ENCODE measurements around the gene ADGRA3. TPM values are rescaled to one million over a fixed set of nuclear protein-coding genes. Genes with fewer than 3 reads are reported as not detected.

The ADGRA3 gene
- total RNA-seq, 1 experiment from 2014 or later = 39.0 TPM

GRCh38 chr4:22460266-22460665 lies 55.6 kb downstream of the ADGRA3 start:
- no peak overlapping the region for H3K4me3 ChIP-seq (ENCODE audit: insufficient read depth, low read depth, low read length)

GRCh38 chr4:22458098-22458497 lies 57.8 kb downstream of the ADGRA3 start:
- no peak for DNase-seq

More at GRCh38 chr4:22460266-22460665, 55.6 kb downstream of the ADGRA3 start:
- Histone ChIP-seq H3K36me3 (replicated peaks; ENCODE audit: control insufficient read depth, insufficient read depth, low read length) (0 out of 2 replicates have a peak, but pooled peaks cover 1% of the 10 kb centered on the region), H3K27me3 (ENCODE audit: control insufficient read depth, insufficient read depth, low read length) (no peaks in the 10 kb centered on the region)
- DNase-seq = no peak

DNA sequence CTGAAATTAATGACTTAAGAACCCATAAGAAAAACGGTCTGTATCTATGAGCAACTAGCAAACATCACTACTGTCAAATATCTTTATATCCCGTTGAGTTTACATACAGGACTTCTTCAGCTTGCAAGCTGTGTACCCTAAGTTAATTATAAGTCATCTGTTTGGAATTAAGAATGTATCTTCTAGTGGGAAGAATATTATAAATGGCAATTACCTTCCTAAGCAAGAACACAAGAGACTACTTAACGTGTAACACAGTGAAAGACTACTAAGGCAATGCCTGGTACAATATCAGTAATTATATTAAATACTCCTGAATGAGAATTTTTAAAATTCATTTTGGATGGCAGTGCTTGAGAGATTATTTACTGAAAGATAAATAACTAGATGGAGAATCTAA lies 58.5 kb downstream of the ADGRA3 start:
- Histone ChIP-seq H3K27me3 (ENCODE audit: control insufficient read depth, insufficient read depth, low read length) (no peaks in the 10 kb centered on the region), H3K4me3 (ENCODE audit: insufficient read depth, low read depth, low read length) (no peak overlapping the region), H3K36me3 (replicated peaks; ENCODE audit: control insufficient read depth, insufficient read depth, low read length) (peaks cover 1% of the 10 kb centered on the region)
- DNase-seq = no peak

More at GRCh38 chr4:22458098-22458497, 57.8 kb downstream of the ADGRA3 start:
- Histone ChIP-seq H3K36me3 (replicated peaks; ENCODE audit: control insufficient read depth, insufficient read depth, low read length) (peaks cover 1% of the 10 kb centered on the region), H3K27me3 (ENCODE audit: control insufficient read depth, insufficient read depth, low read length) (no peaks in the 10 kb centered on the region), H3K4me3 (ENCODE audit: insufficient read depth, low read depth, low read length) (no peak overlapping the region)

DNA sequence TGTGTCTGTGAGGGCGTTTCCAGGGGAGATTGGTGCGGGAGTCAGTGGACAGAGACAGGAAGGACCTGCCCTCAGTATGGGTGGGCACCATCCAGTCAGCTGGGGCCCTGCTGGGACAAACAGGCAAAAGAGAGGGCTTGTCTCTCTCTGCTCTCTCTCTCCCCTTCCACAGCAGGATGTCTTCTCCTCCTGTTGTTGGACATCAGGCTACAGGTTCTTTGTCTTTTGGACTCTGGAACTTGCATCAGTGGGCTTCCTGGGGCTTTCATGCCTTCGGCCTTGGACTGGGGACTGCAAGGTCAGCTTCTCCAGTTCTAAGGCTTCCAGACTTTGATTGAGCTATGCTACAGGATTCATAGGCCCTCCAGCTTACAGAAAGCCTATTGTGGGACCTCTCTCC lies 59.6 kb downstream of the ADGRA3 start:
- peaks cover 1% of the 10 kb centered on the region for H3K36me3 ChIP-seq (replicated peaks; ENCODE audit: control insufficient read depth, insufficient read depth, low read length)
- H3K27me3 ChIP-seq (ENCODE audit: control insufficient read depth, insufficient read depth, low read length) = no peaks in the 10 kb centered on the region
- DNase-seq = no peak
- no peak overlapping the region for H3K4me3 ChIP-seq (ENCODE audit: insufficient read depth, low read depth, low read length)

GRCh38 chr4:22454955-22455354 lies 60.9 kb downstream of the ADGRA3 start:
- Histone ChIP-seq H3K36me3 (replicated peaks; ENCODE audit: control insufficient read depth, insufficient read depth, low read length) (peaks cover 1% of the 10 kb centered on the region), H3K4me3 (ENCODE audit: insufficient read depth, low read depth, low read length) (no peak overlapping the region), H3K27me3 (ENCODE audit: control insufficient read depth, insufficient read depth, low read length) (no peaks in the 10 kb centered on the region)
- no peak for DNase-seq

DNA sequence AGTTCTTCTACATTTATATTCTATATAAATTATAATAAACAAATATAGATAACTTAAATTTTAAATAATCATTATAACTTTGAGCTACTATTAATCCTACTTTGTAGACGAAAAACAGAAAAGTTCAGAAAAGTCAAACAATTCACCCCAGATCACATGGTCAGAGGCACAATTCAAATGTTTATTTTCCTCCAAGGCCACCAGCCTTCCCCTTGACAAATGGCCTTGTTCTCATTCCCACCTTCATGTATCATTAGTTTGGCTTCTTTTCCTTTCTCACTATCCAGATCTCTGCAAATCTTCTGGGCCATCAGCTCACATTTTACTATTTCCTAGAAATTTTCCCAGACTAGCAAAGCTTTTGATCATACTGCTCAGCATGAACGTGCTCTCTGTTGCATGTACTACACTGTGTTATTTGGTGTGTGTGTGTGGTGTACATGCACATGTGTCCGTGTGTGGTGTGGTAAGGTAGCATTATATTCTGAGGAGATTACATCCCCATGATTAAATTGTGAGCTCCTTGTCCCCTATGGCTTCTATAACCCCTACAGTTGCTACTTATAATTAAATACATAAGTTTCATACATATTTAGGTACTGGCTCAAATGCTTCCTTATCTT lies 61.5 kb downstream of the ADGRA3 start:
- no peaks in the 10 kb centered on the region for H3K27me3 ChIP-seq (ENCODE audit: control insufficient read depth, insufficient read depth, low read length)
- no peak overlapping the region for H3K4me3 ChIP-seq (ENCODE audit: insufficient read depth, low read depth, low read length)
- peaks cover 1% of the 10 kb centered on the region for H3K36me3 ChIP-seq (replicated peaks; ENCODE audit: control insufficient read depth, insufficient read depth, low read length)
- no peak for DNase-seq

DNA sequence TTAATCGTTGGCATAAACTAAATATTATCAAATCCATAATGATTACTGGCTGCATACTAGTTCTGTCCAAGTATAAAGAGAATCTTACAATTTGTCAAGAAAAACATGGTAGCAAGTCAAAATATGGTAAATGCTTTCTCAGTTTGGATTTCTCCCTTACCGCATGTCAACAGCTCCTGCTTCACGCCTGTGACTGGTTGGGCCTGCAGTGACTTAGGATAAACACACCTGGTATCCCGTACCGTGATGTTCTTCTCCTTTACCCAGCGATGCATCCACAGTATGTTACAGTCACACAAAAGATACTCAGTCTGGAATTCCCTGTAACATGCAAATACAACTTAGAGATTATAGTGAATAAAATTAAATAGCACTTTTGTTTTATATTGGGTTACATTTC lies 71.1 kb downstream of the ADGRA3 start:
- Histone ChIP-seq H3K27me3 (ENCODE audit: control insufficient read depth, insufficient read depth, low read length) (no peaks in the 10 kb centered on the region), H3K4me3 (ENCODE audit: insufficient read depth, low read depth, low read length) (no peak overlapping the region), H3K36me3 (replicated peaks; ENCODE audit: control insufficient read depth, insufficient read depth, low read length) (peaks cover 7% of the 10 kb centered on the region)
- DNase-seq = no peak

- Histone ChIP-seq H3K36me3 (replicated peaks; ENCODE audit: control insufficient read depth, insufficient read depth, low read length) (peaks cover 5% of the 10 kb centered on the region), H3K27me3 (ENCODE audit: control insufficient read depth, insufficient read depth, low read length) (no peaks in the 10 kb centered on the region), H3K4me3 (ENCODE audit: insufficient read depth, low read depth, low read length) (no peak overlapping the region)
- DNase-seq = no peak
Measured at GRCh38 chr4:22442956-22443355, 72.9 kb downstream of the ADGRA3 start.

DNA sequence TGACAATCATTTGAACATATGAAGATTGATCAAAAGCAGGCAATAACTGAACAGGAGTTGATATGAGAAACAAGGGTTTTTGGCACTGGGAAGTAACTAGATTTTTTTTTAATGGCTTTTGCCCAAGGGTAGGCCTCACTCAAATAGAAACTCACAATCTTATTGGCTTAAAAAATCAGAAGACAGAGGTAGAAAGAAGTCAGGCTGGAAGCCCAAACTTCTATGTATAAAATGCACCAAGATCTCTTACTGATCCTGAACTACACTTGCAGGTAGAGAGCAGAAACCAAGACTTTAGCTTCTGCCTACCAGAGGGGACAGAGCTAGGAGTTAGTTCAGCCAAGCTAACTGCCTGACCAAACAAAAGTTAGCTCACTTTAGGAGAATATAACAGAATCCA lies 74.9 kb downstream of the ADGRA3 start:
- H3K36me3 ChIP-seq (replicated peaks; ENCODE audit: control insufficient read depth, insufficient read depth, low read length) = peaks cover 4% of the 10 kb centered on the region
- H3K27me3 ChIP-seq (ENCODE audit: control insufficient read depth, insufficient read depth, low read length) = no peaks in the 10 kb centered on the region
- DNase-seq = no peak

GRCh38 chr4:22439947-22440346 lies 75.9 kb downstream of the ADGRA3 start:
- H3K36me3 ChIP-seq (replicated peaks; ENCODE audit: control insufficient read depth, insufficient read depth, low read length) = peaks cover 2% of the 10 kb centered on the region
- no peaks in the 10 kb centered on the region for H3K27me3 ChIP-seq (ENCODE audit: control insufficient read depth, insufficient read depth, low read length)
- H3K4me3 ChIP-seq (ENCODE audit: insufficient read depth, low read depth, low read length) = no peak overlapping the region
- no peak for DNase-seq

More for the DNA sequence above, 74.9 kb downstream of the ADGRA3 start:
- no peak overlapping the region for H3K4me3 ChIP-seq (ENCODE audit: insufficient read depth, low read depth, low read length)

GRCh38 chr4:22435652-22436051 lies 80.2 kb downstream of the ADGRA3 start:
- no peak for DNase-seq
- peaks cover 3% of the 10 kb centered on the region; the same call in 1 of the 2 replicates for H3K36me3 ChIP-seq (replicated peaks; ENCODE audit: control insufficient read depth, insufficient read depth, low read length)

GRCh38 chr4:22434895-22435294 lies 81.0 kb downstream of the ADGRA3 start:
- Histone ChIP-seq H3K4me3 (ENCODE audit: insufficient read depth, low read depth, low read length) (no peak overlapping the region), H3K36me3 (replicated peaks; ENCODE audit: control insufficient read depth, insufficient read depth, low read length) (peaks cover 3% of the 10 kb centered on the region; the same call in 1 of the 2 replicates), H3K27me3 (ENCODE audit: control insufficient read depth, insufficient read depth, low read length) (no peaks in the 10 kb centered on the region)
- DNase-seq = peak; percentile 20

More at GRCh38 chr4:22435652-22436051, 80.2 kb downstream of the ADGRA3 start:
- H3K27me3 ChIP-seq (ENCODE audit: control insufficient read depth, insufficient read depth, low read length) = no peaks in the 10 kb centered on the region
- H3K4me3 ChIP-seq (ENCODE audit: insufficient read depth, low read depth, low read length) = no peak overlapping the region

DNA sequence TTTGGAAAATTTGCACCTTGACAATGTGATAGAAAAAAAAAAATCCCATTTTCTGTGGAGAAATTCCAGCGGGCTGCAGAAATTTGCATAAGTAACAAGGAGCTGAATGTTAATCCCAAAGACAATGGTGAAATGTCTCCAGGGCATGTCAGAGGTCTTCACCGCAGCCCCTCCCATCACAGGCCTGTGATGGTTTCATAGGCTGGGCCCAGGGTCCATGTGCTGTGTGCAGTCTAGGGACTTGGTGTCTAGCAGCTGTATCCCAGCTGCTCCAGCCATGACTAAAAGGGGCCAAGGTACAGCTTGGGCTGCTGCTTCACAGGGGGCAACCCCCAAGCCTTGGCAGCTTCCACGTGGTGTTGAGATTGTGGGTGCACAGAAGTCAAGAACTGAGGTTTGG lies 85.2 kb downstream of the ADGRA3 start:
- DNase-seq = no peak
- no peak overlapping the region for H3K4me3 ChIP-seq (ENCODE audit: insufficient read depth, low read depth, low read length)

GRCh38 chr4:22428441-22428840 lies 87.4 kb downstream of the ADGRA3 start:
- DNase-seq = no peak
- Histone ChIP-seq H3K27me3 (ENCODE audit: control insufficient read depth, insufficient read depth, low read length) (no peaks in the 10 kb centered on the region), H3K4me3 (ENCODE audit: insufficient read depth, low read depth, low read length) (no peak overlapping the region), H3K36me3 (replicated peaks; ENCODE audit: control insufficient read depth, insufficient read depth, low read length) (peaks cover 3% of the 10 kb centered on the region)

More for the DNA sequence above, 85.2 kb downstream of the ADGRA3 start:
- Histone ChIP-seq H3K36me3 (replicated peaks; ENCODE audit: control insufficient read depth, insufficient read depth, low read length) (peaks cover 1% of the 10 kb centered on the region; the same call in 1 of the 2 replicates), H3K27me3 (ENCODE audit: control insufficient read depth, insufficient read depth, low read length) (no peaks in the 10 kb centered on the region)

GRCh38 chr4:22427675-22428074 lies 88.2 kb downstream of the ADGRA3 start:
- Histone ChIP-seq H3K36me3 (replicated peaks; ENCODE audit: control insufficient read depth, insufficient read depth, low read length) (peaks cover 3% of the 10 kb centered on the region), H3K4me3 (ENCODE audit: insufficient read depth, low read depth, low read length) (no peak overlapping the region), H3K27me3 (ENCODE audit: control insufficient read depth, insufficient read depth, low read length) (no peaks in the 10 kb centered on the region)
- no peak for DNase-seq
